Testis (tissue), 3 donors: ENCODE data around the gene UBL5. TPM values are rescaled to one million over a fixed set of nuclear protein-coding genes. Genes with fewer than 3 reads are reported as not detected.
"Not testable (repeated sequence)": the region's sequence is repeated elsewhere in the genome, so short reads cannot be mapped to it uniquely, and the experiment has no call there.

Experiments used
- DNase-seq: peaks from one replicate; pipeline ENCODE4 v3.0.0-alpha.2; 2019
- H3K27ac ChIP-seq, 2 donors: fragments of 200-600 bp; sonication (generic); one replicate each; pipeline ENCODE4 v1.5.1; 2019
- H3K27me3 ChIP-seq: fragments of 200-600 bp; sonication (generic); one replicate; pipeline ENCODE4 v1.5.1; 2019
- H3K36me3 ChIP-seq: fragments of 200-600 bp; sonication (generic); one replicate; pipeline ENCODE4 v1.5.1; 2017; ENCODE audit warnings: low read depth; ENCODE audit errors: missing control alignments
- H3K4me1 ChIP-seq: fragments of 200-600 bp; sonication (generic); one replicate; pipeline ENCODE4 v1.5.1; 2019
- H3K4me3 ChIP-seq, 2 donors: fragments of 200-600 bp; sonication (generic); one replicate each; pipeline ENCODE4 v1.5.1; 2017 to 2019
- H3K9me3 ChIP-seq: fragments of 200-600 bp; sonication (generic); one replicate; pipeline ENCODE4 v1.5.1; 2017
- POLR2A ChIP-seq: fragments of 450-650 bp; IDR thresholded peaks from one replicate; pipeline ENCODE4 v1.6.1; 2017; ENCODE audit warnings: antibody characterized with exemption, mild to moderate bottlenecking, moderate library complexity
- WGBS, 2 donors: methylation state at CpG; one replicate each; pipeline ENCODE4 v1.1.5; 2018; 5-methylcytosine and 5-hydroxymethylcytosine counted together
- intact Hi-C: fragments of 100-400 bp; cut with DNase I; formaldehyde crosslinking; loops from one replicate; pipeline ENCODE4 v1.15.1; 2023; ENCODE audit warnings: low total_unique reads
- polyA plus RNA-seq: library from polyadenylated mRNA; stranded (reverse); fragments of 350-450 nt; fragmentation: Illumina TruSeq; extraction: RNeasy Lipid Tissue Mini Kit (QIAGEN cat#74804); gene quantifications from one replicate; pipeline ENCODE4 v1.2.3, GENCODE V29; 2014; ENCODE audit warnings: low read depth, low replicate concordance; ENCODE audit not compliant: insufficient read depth
- total RNA-seq, 2 donors: library from RNA; depleted of rRNA; stranded (reverse); fragments of >200 nt; gene quantifications; one replicate each; pipeline ENCODE4 v1.2.3, GENCODE V29; 2016
- TF ChIP-seq, protein P1 (sequence below), 3 experiments: fragments of 450-650 bp in 2 of 3; fragments of 200-600 bp in 1 of 3; sonication (generic) in 1 of 3; IDR thresholded peaks; one replicate each; pipeline ENCODE4 v1.5.1; 2016 to 2019; ENCODE audit warnings: antibody characterized with exemption in 3 of 3, mild to moderate bottlenecking in 2 of 3, moderate library complexity in 1 of 3

Gene UBL5
- total and polyA plus RNA-seq, 3 donors from 2014 or later: 418 to 540 (median 491) TPM

DNA sequence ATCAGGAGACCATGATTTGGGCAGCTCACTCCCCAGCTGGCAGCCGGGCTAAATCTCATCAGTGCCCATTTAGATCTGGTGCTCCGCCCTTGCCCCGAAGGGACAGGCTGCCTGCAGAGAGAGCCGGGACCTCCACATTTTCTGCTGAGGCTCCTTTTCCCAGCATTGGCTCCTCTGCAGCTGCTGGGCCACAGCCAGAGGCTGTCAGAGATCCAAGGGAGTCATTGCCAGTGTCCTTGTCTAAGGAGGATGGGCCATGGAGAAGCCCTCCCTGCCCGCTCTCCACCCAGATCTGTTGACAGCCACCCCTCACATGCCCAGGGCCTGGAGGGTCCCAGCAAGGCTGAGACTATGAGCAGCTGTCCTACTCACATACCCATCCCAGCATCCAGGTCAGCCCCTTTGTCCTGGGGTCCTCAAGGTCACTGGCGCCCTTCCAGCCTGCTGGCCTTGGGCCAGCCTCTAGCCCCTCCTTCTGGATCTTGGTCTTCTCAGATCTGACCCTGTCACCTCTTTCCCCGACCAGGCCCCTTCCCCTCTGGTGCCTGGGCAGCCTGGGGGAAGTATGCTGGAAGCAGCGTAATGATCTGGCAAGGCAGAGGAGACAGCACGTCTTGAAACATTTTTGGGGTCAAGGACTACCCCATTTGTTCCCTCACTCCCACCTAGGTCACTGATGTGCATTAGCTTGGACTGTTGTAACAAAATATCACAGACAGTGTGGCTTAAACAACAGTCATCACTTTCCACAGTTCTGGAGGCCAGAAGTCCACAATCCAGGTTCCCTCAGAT lies 15.3 kb downstream of the UBL5 start:
- H3K27me3 ChIP-seq: no peaks in the 10 kb centered on the region
- H3K9me3 ChIP-seq: no peaks in the 10 kb centered on the region
- WGBS, 2 donors: 54 to 60% methylated on average over 8 to 9 of the region's 9 CpGs
- no peaks in the 10 kb centered on the region for H3K36me3 ChIP-seq
- peak overlapping the region; percentile 75 to 76 for H3K27ac ChIP-seq
- H3K4me1 ChIP-seq: peaks cover 64% of the 10 kb centered on the region
- no peak overlapping the region for H3K4me3 ChIP-seq
- intact Hi-C loops: no loop called here
- TF ChIP-seq POLR2A: no peak
- TF ChIP-seq, protein P1, sequence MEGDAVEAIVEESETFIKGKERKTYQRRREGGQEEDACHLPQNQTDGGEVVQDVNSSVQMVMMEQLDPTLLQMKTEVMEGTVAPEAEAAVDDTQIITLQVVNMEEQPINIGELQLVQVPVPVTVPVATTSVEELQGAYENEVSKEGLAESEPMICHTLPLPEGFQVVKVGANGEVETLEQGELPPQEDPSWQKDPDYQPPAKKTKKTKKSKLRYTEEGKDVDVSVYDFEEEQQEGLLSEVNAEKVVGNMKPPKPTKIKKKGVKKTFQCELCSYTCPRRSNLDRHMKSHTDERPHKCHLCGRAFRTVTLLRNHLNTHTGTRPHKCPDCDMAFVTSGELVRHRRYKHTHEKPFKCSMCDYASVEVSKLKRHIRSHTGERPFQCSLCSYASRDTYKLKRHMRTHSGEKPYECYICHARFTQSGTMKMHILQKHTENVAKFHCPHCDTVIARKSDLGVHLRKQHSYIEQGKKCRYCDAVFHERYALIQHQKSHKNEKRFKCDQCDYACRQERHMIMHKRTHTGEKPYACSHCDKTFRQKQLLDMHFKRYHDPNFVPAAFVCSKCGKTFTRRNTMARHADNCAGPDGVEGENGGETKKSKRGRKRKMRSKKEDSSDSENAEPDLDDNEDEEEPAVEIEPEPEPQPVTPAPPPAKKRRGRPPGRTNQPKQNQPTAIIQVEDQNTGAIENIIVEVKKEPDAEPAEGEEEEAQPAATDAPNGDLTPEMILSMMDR (IDR thresholded peaks at IDR 0.05): no peak
- peak; percentile 87 for DNase-seq

DNA sequence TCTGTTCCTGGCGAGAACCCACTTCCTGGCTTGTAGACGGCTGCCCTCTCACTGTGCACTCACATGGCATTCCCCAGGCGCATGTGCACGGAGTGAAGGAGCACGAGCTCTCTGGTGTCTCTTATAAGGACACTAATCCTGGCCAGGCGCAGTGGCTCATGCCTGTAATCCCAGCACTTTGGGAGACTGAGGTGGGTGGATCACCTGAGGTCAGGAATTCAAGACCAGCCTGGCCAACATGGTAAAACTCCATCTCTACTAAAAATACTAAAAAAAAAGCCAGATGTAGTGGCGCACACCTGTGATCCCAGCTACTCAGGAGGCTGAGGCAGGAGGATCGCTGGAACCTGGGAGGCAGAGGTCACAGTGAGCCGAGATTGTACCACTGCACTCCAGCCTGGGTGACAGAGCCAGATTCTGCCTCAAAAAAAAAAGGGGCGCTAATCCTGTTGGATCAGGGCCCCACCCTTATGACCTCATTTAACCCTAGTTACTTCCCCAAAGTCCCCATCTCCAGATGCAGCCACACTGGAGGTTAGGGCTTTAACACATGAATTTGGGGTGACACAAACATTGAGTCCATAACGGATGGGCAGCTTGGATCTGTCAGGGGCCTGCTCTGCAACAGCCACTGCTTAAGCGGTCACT lies 16.0 kb downstream of the UBL5 start:
- H3K27me3 ChIP-seq, H3K36me3 ChIP-seq, DNase-seq, intact Hi-C loops, H3K4me3 ChIP-seq, H3K9me3 ChIP-seq: not testable (repeated sequence)
- H3K4me1 ChIP-seq: peaks cover 63% of the 10 kb centered on the region
- peak overlapping the region; percentile 75 to 76 for H3K27ac ChIP-seq
- 71 to 77% methylated on average over 12 of the region's 12 CpGs for WGBS, 2 donors

DNA sequence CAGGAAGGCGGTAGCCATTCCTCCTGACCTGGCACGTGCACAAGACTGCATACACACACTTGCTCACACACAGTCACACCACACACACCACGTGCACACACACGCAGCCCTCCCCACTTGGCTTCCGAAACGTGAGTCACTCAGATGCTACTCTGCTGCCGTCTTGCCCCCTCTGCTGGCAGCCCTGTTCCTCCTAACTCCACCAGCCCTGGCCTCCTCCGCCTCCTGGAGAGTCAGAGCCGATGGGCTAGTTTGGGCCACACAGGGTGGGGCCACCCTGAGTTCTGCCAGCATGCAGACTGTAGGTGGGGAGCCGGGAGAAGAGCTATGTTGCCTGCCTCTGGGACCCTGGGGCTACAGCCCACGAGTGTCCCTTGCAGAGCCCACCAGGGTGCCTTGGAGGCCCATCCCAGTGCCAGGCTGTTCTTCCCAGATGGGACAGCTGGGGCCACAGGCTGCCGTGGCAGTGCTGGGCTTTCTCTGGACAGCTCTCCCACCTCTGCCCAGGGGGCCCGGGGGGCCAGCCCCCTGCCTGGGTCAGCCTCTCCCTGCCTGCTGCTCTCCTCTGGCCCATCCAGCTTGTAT lies 19.5 kb downstream of the UBL5 start:
- peaks cover 47% of the 10 kb centered on the region for H3K4me1 ChIP-seq
- H3K36me3 ChIP-seq: no peaks in the 10 kb centered on the region
- intact Hi-C loops: no loop called here
- peak overlapping the region; percentile 55 to 62 for H3K27ac ChIP-seq
- no peak overlapping the region for H3K4me3 ChIP-seq
- TF ChIP-seq, protein P1 (IDR thresholded peaks at IDR 0.05): peak; percentile 55 to 65 (median 55)
- no peak for TF ChIP-seq POLR2A
- H3K27me3 ChIP-seq: no peaks in the 10 kb centered on the region
- no peaks in the 10 kb centered on the region for H3K9me3 ChIP-seq
- peak; percentile 90 for DNase-seq
- WGBS, 2 donors: 43 to 83% methylated on average over 1 to 12 of the region's 13 CpGs

DNA sequence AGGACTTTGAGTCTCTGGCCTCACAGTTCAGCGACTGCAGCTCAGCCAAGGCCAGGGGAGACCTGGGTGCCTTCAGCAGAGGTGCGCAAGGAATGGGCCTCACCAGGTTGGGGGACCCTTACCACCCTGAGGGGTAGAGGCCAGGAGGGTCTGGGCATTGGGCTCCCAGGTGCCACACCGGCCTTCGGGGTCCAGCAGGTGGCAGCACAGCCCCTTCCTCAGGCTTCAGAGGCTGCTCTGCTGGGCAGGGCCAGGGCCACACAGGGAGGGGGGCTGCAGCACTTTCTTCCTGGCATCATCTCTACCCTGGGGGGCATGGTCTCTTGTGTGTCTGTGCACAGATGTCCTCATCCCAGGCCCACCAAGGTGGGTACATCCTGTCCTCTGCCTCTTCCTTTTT lies 20.3 kb downstream of the UBL5 start:
- H3K9me3 ChIP-seq: no peaks in the 10 kb centered on the region
- 60 to 83% methylated on average over 1 to 4 of the region's 4 CpGs for WGBS, 2 donors
- DNase-seq: no peak

DNA sequence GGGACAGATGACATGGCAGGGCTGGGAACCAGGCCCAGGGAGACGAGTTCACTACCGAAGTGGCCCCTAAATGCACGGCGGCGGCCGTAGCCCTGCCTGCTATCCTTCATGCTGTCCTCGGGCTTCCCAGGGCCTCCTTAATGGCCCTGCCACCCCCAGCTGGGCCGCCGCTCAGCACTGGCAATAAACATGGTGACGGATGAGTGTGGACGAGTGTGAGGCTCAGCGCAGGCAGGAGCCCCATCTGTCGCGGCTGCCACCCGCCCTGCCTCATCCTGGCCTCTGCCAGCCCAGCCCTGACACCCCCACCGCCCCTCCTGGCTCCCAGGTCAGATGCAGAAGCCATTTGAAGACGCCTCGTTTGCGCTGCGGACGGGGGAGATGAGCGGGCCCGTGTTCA lies 21.0 kb downstream of the UBL5 start:
- no peaks in the 10 kb centered on the region for H3K36me3 ChIP-seq
- DNase-seq: no peak
- WGBS, 2 donors: 82 to 86% methylated on average over 17 to 23 of the region's 23 CpGs
- peaks cover 32% of the 10 kb centered on the region for H3K4me1 ChIP-seq
- H3K27me3 ChIP-seq: no peaks in the 10 kb centered on the region
- intact Hi-C loops: no loop called here
- no peak overlapping the region for H3K4me3 ChIP-seq
- no peak overlapping the region for H3K27ac ChIP-seq
- H3K9me3 ChIP-seq: no peaks in the 10 kb centered on the region
- TF ChIP-seq POLR2A: no peak
- TF ChIP-seq, protein P1 (IDR thresholded peaks at IDR 0.05): no peak

More for the DNA sequence above, 20.3 kb downstream of the UBL5 start:
- intact Hi-C loops: no loop called here
- no peak overlapping the region for H3K4me3 ChIP-seq
- TF ChIP-seq, protein P1 (IDR thresholded peaks at IDR 0.05): no peak
- no peak for TF ChIP-seq POLR2A
- peaks cover 38% of the 10 kb centered on the region for H3K4me1 ChIP-seq
- no peaks in the 10 kb centered on the region for H3K27me3 ChIP-seq
- H3K27ac ChIP-seq: peak overlapping the region in 1 of 2 donors; percentile 62
- H3K36me3 ChIP-seq: no peaks in the 10 kb centered on the region
